Endothelial cell of umbilical vein (primary cell): ENCODE results near the gene UST. TPM values are rescaled to one million over a fixed set of nuclear protein-coding genes. Genes with fewer than 3 reads are reported as not detected.
"Not testable (repeated sequence)": the region's sequence is repeated elsewhere in the genome, so short reads cannot be mapped to it uniquely, and the experiment has no call there.

Experiments used
- BruUV-seq: library from RNA; stranded (reverse); fragments of 400-500 nt; replicated peaks from 2 replicates; lab custom pipeline; 2021; lab: Mats Ljungman, UMichigan
- CTCF ChIA-PET: fragments of 300-600, 350-600 bp; sonication (Branson Sonifier 250); formaldehyde crosslinking; loops from one replicate; lab custom pipeline; 2021; ENCODE audit warnings: antibody characterized with exemption, inconsistent platforms; lab: Charles Lee
- POLR2A ChIA-PET: fragments of 300-600, 350-600 bp; sonication (Branson Sonifier 250); formaldehyde crosslinking; loops from one replicate; lab custom pipeline; 2021; ENCODE audit warnings: antibody characterized with exemption, inconsistent platforms; lab: Charles Lee
- DNase-seq: peaks from one replicate; pipeline ENCODE4 v3.0.0-alpha.2; 2011; ENCODE audit warnings: low read depth, low spot score
- FAIRE-seq: peaks from 2 replicates; lab custom pipeline; 2011; peaks lifted over from hg19 to GRCh38; lab: Jason Lieb, UNC
- H2AFZ ChIP-seq: 2 replicates; pipeline ENCODE4 v1.6.0; 2012; ENCODE audit warnings: low read depth, low read length, control low read depth, inconsistent platforms
- H3K27ac ChIP-seq: 2 replicates; pipeline ENCODE4 v1.5.1; 2011; ENCODE audit warnings: low read depth, mild to moderate bottlenecking, control low read depth, low read length, moderate library complexity; ENCODE audit not compliant: insufficient read depth
- H3K27me3 ChIP-seq, 2 experiments: 2 replicates each; pipeline versions ENCODE4 v1.6.0 to v1.6.1; 2011; ENCODE audit warnings: low read length in 2 of 2, mixed read lengths in 1 of 2; ENCODE audit not compliant: control insufficient read depth in 2 of 2, insufficient read depth in 2 of 2
- H3K36me3 ChIP-seq, 2 experiments: 2 replicates in 1 of 2; 3 replicates in 1 of 2; pipeline ENCODE4 v1.5.1; 2011; ENCODE audit warnings: low read length in 2 of 2, mild to moderate bottlenecking in 1 of 2, moderate library complexity in 1 of 2; ENCODE audit not compliant: control insufficient read depth in 2 of 2, insufficient read depth in 2 of 2; ENCODE audit errors: extremely low read depth in 1 of 2
- H3K4me1 ChIP-seq: 3 replicates; pipeline ENCODE4 v1.5.1; 2011; ENCODE audit warnings: mild to moderate bottlenecking, low read length; ENCODE audit not compliant: control insufficient read depth, insufficient read depth; ENCODE audit errors: extremely low read depth
- H3K4me2 ChIP-seq: 2 replicates; pipeline ENCODE4 v1.6.1; 2011; ENCODE audit warnings: low read length, control low read depth, mixed read lengths; ENCODE audit not compliant: insufficient read depth
- H3K4me3 ChIP-seq, 3 experiments: fragments of 200-600 bp in 1 of 3; sonication (generic), shearing (Covaris generic) in 1 of 3; replicated peaks in 1 of 3; 2 replicates each; pipeline ENCODE4 v1.5.1; 2011 to 2016; ENCODE audit warnings: control low read depth in 3 of 3, low read length in 3 of 3, mild to moderate bottlenecking in 2 of 3, inconsistent platforms in 1 of 3, low read depth in 1 of 3, moderate library complexity in 1 of 3; ENCODE audit not compliant: insufficient read depth in 1 of 3
- H3K79me2 ChIP-seq: 2 replicates; pipeline ENCODE4 v1.6.0; 2012; ENCODE audit warnings: low read length, inconsistent platforms; ENCODE audit not compliant: control insufficient read depth, insufficient read depth
- H3K9ac ChIP-seq: replicated peaks from 2 replicates; pipeline ENCODE3; 2011; ENCODE audit warnings: low read length, control low read depth; ENCODE audit not compliant: insufficient read depth; ENCODE audit errors: extremely low read depth
- H3K9me1 ChIP-seq: replicated peaks from 3 replicates; pipeline ENCODE4 v1.6.0; 2011; ENCODE audit warnings: mild to moderate bottlenecking, low read length; ENCODE audit not compliant: control insufficient read depth, insufficient read depth; ENCODE audit errors: extremely low read depth
- H3K9me3 ChIP-seq: replicated peaks from 2 replicates; pipeline ENCODE4 v1.5.1; 2012; ENCODE audit warnings: low read length, inconsistent platforms; ENCODE audit not compliant: control insufficient read depth, insufficient read depth
- H4K20me1 ChIP-seq: replicated peaks from 2 replicates; pipeline ENCODE3; 2011; ENCODE audit warnings: mild to moderate bottlenecking, low read length; ENCODE audit not compliant: control insufficient read depth, insufficient read depth; ENCODE audit errors: extremely low read depth
- CTCF ChIP-seq, 2 donors: IDR thresholded peaks; 1 replicate in 1 of 2; 2 replicates in 1 of 2; pipeline ENCODE4 v1.5.1; 2011; ENCODE audit warnings: low read length in 2 of 2, mild to moderate bottlenecking in 2 of 2, moderate library complexity in 2 of 2, control low read depth in 1 of 2, inconsistent platforms in 1 of 2, low read depth in 1 of 2; ENCODE audit not compliant: insufficient read depth in 1 of 2; ENCODE audit errors: extremely low read depth in 1 of 2
- EZH2 ChIP-seq: IDR thresholded peaks from 2 replicates; pipeline ENCODE4 v1.6.1; 2012; ENCODE audit warnings: borderline replicate concordance, low read depth, mild to moderate bottlenecking, moderate library complexity, low read length, inconsistent platforms; ENCODE audit not compliant: severe bottlenecking
- FOS ChIP-seq: IDR thresholded peaks from 2 replicates; pipeline ENCODE4 v1.6.1; 2011; ENCODE audit warnings: mild to moderate bottlenecking, low read length, moderate library complexity, borderline replicate concordance; ENCODE audit not compliant: insufficient read depth
- GATA2 ChIP-seq: IDR thresholded peaks from 2 replicates; pipeline ENCODE4 v1.7.0; 2011; ENCODE audit warnings: low read depth, mild to moderate bottlenecking, moderate library complexity, mixed read lengths, low read length; ENCODE audit not compliant: insufficient read length, insufficient read depth
- JUN ChIP-seq: IDR thresholded peaks from 2 replicates; pipeline ENCODE4 v1.6.1; 2011; ENCODE audit warnings: borderline replicate concordance, low read depth; ENCODE audit not compliant: insufficient read length, insufficient read depth
- MAX ChIP-seq: IDR thresholded peaks from 2 replicates; pipeline ENCODE4 v1.6.1; 2011; ENCODE audit not compliant: insufficient read depth, insufficient read length
- MYC ChIP-seq: IDR thresholded peaks from one replicate; pipeline ENCODE4 v1.6.1; 2011; ENCODE audit warnings: mild to moderate bottlenecking, low read depth, low read length
- POLR2A ChIP-seq: IDR thresholded peaks from 2 replicates; pipeline ENCODE4 v1.6.1; 2012; ENCODE audit warnings: low read depth, mild to moderate bottlenecking, control low read depth, low read length
- POLR2AphosphoS5 ChIP-seq: IDR thresholded peaks from 2 replicates; pipeline ENCODE4 v1.6.1; 2012; ENCODE audit warnings: low read depth, mild to moderate bottlenecking, control low read depth, low read length, moderate library complexity; ENCODE audit not compliant: insufficient read depth
- dilution Hi-C: fragments of 300-500 bp; cut with MboI; formaldehyde crosslinking; loops from one replicate; pipeline ENCODE4 v1.15.0; 2019; ENCODE audit warnings: low sequenced_read_pairs; ENCODE audit not compliant: extremely low pct_ligation_motif_present
- intact Hi-C: fragments of 100-400 bp; cut with micrococcal nuclease; formaldehyde crosslinking; loops from one replicate; pipeline ENCODE4 v1.10.0; 2022
- polyA plus RNA-seq, 4 experiments: library from polyadenylated mRNA; depleted of rRNA in 3 of 4; stranded (reverse) in 3 of 4; unstranded in 1 of 4; fragments of >200 nt; gene quantifications; 2 replicates each; pipeline versions ENCODE4 v1.2.1 to v1.2.3, GENCODE V29; 2011 to 2012; ENCODE audit warnings: missing spikeins in 1 of 4
- total RNA-seq: library from RNA; stranded (reverse); gene quantifications from 2 replicates; pipeline ENCODE4 v1.2.3, GENCODE V29; 2021

The UST gene
- total and polyA plus RNA-seq, 2 donors (not counting 3 experiments of a cell fraction or from before 2014, with no cell fraction given), result 0.26 to 0.84 TPM

- H3K9me3 ChIP-seq, result no peaks in the 10 kb centered on the region
- no peak overlapping the region for H3K9ac ChIP-seq
- H3K9me1 ChIP-seq, result no peaks in the 10 kb centered on the region
- FAIRE-seq, result no peak
- H3K27me3 ChIP-seq, result no peaks in the 10 kb centered on the region
- TF ChIP-seq EZH2 (no peak), MAX (no peak), JUN (no peak), CTCF (IDR thresholded peaks at IDR 0.05; ENCODE audit: extremely low read depth in 1 of 2, insufficient read depth in 1 of 2, low read depth in 1 of 2, low read length in 2 of 2) (no peak), MYC (no peak), GATA2 (no peak), FOS (no peak), POLR2A (no peak), POLR2AphosphoS5 (no peak)
- DNase-seq, result no peak
- H4K20me1 ChIP-seq, result no peaks in the 10 kb centered on the region
- ChIA-PET POLR2A (no interaction called here), CTCF (interaction anchor here (1.2 kb wide), 1 partner anchor 27 kb away, joined by 3 read pairs; no protein-coding TSS in a partner anchor)
- intact Hi-C loops (no loop called here), dilution Hi-C loops (no loop called here)
- no peaks in the 10 kb centered on the region for H3K79me2 ChIP-seq
- H2AFZ ChIP-seq, result no peak overlapping the region
- H3K4me2 ChIP-seq, result no peak overlapping the region
- H3K4me3 ChIP-seq, result no peak overlapping the region
- H3K36me3 ChIP-seq, result no peaks in the 10 kb centered on the region
- no peaks in the 10 kb centered on the region for H3K4me1 ChIP-seq
- no TSS peak for BruUV-seq
- H3K27ac ChIP-seq, result no peak overlapping the region
These were observed 105.9 kb downstream of the UST start for GRCh38 chr6:148852688-148853087.

- H3K36me3 ChIP-seq, DNase-seq, dilution Hi-C loops, FAIRE-seq, H3K27me3 ChIP-seq, H3K4me3 ChIP-seq, H3K4me1 ChIP-seq, intact Hi-C loops, H3K4me2 ChIP-seq, BruUV-seq, H4K20me1 ChIP-seq, H3K9me1 ChIP-seq, H3K9ac ChIP-seq, H3K27ac ChIP-seq, H3K9me3 ChIP-seq, H3K79me2 ChIP-seq, H2AFZ ChIP-seq, POLR2A ChIA-PET: not testable (repeated sequence)
- CTCF ChIA-PET, result interaction anchor here (1.2 kb wide), 1 partner anchor 27 kb away, joined by 3 read pairs; no protein-coding TSS in a partner anchor
These were observed 106.3 kb downstream of the UST start for GRCh38 chr6:148853113-148853512.
